GM21786 (cell line): ENCODE measurements around the gene TXNL4B.

Experiments used
- ATAC-seq: cut with Tn5 transposase; IDR thresholded peaks from one replicate; pipeline ENCODE4 v1.9.1; 2021; ENCODE audit not compliant: unreplicated experiment

TXNL4B gene

GRCh38 chr16:72112906-72113615 is 19.6 kb upstream of the TXNL4B start:
- no peak for ATAC-seq

- no peak for ATAC-seq
Observed at GRCh38 chr16:72112452-72112792, 19.0 kb upstream of the TXNL4B start.

- ATAC-seq, result no peak
Observed at GRCh38 chr16:72111657-72112451, 18.4 kb upstream of the TXNL4B start.

- no peak for ATAC-seq
Observed at GRCh38 chr16:72110662-72111615, 17.5 kb upstream of the TXNL4B start.

GRCh38 chr16:72109966-72110530 is 16.6 kb upstream of the TXNL4B start:
- no peak for ATAC-seq

GRCh38 chr16:72109300-72109699 is 15.9 kb upstream of the TXNL4B start:
- no peak for ATAC-seq

- no peak for ATAC-seq
Observed at GRCh38 chr16:72108353-72109102, 15.1 kb upstream of the TXNL4B start.

GRCh38 chr16:72107371-72107770 is 14.0 kb upstream of the TXNL4B start:
- no peak for ATAC-seq

- ATAC-seq, result no peak
Observed at GRCh38 chr16:72105978-72106377, 12.6 kb upstream of the TXNL4B start.

- ATAC-seq, result no peak
Observed at GRCh38 chr16:72104905-72105304, 11.5 kb upstream of the TXNL4B start.

GRCh38 chr16:72101195-72101594 is 7.8 kb upstream of the TXNL4B start:
- no peak for ATAC-seq

GRCh38 chr16:72099377-72099818 is 6.0 kb upstream of the TXNL4B start:
- no peak for ATAC-seq

GRCh38 chr16:72098936-72099335 is 5.5 kb upstream of the TXNL4B start:
- no peak for ATAC-seq

- ATAC-seq, result no peak
Observed at GRCh38 chr16:72094266-72094610, 818 bp upstream of the TXNL4B start.

- ATAC-seq, result no peak
Observed at GRCh38 chr16:72092832-72093447, 480 bp downstream of the TXNL4B start.

GRCh38 chr16:72091217-72091616 is 2.2 kb downstream of the TXNL4B start:
- ATAC-seq, result no peak

GRCh38 chr16:72085002-72085401 is 8.4 kb downstream of the TXNL4B start:
- ATAC-seq, result no peak

- ATAC-seq, result no peak
Observed at GRCh38 chr16:72084445-72084844, 9.0 kb downstream of the TXNL4B start.

GRCh38 chr16:72083778-72084404 is 9.5 kb downstream of the TXNL4B start:
- no peak for ATAC-seq
